ENCODE data around the gene SHFL. TPM values are rescaled to one million over a fixed set of nuclear protein-coding genes. Genes with fewer than 3 reads are reported as not detected.
A peak's percentile ranks its signal among the peaks of the same experiment; 100 is the strongest.

Gene SHFL
- total RNA-seq, 1 experiment from 2014 or later = 21.1 TPM

DNA sequence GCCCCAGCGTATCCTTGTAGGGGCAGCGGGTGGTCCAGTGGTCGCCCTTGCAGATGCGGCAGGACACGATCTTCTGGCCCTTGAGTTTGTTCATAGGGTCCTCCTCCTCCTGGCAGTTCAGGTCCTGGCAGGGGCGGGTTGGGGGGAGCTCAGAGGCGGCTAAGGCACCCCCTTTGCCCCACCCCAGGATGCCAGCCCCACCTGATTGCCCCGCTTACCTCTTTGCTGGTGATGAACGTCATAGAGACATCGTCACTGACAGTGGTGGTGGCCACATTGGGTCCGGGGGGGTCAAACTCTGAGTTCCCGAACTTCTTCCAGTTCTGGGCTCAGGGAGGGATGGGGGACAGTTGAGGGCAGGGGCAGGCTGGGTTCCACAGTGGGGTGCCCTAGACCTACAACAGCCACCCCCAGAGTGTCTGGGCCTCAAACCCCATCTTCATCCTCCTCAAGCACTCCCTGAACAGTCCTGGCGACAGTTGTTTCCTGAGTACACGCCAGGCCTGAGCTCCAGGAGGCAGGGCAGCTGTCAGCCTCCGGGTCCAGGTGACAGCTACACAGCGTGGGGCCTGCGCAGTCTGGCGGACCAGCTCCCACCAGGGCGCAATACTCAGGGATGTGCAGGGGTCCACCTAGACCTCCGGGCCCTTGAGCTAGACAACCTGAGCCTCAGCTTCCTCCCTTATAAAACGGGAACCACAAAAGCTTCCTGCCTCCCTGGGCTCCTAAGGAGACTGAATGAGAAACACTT is 30.9 kb downstream of the SHFL start:
- no peaks in the 10 kb centered on the region for H3K4me1 ChIP-seq (ENCODE audit: insufficient read depth, low read length)
- no peak overlapping the region for H4K5ac ChIP-seq (ENCODE audit: insufficient read length, low read depth, low read length)
- H2BK20ac ChIP-seq (ENCODE audit: low read depth, low read length, poor library complexity, severe bottlenecking) = no peak overlapping the region
- no peak overlapping the region for H3K4ac ChIP-seq (ENCODE audit: low read depth, low read length)
- no peak for DNase-seq
- no peak overlapping the region for H3K4me2 ChIP-seq (ENCODE audit: insufficient read depth, insufficient read length, low read length)
- Mint-ChIP-seq H3K4me1 (peaks cover 6 to 10% of the 10 kb centered on the region in 2 experiments), H3K36me3 (ENCODE audit: insufficient read depth in 1 of 3, low read depth in 3 of 3) (peaks cover 15 to 57% (median 34%) of the 10 kb centered on the region in 3 experiments; a peak in 6 of 7 replicates), H3K9me3 (no peaks in the 10 kb centered on the region; a peak in 1 of 5 replicates), H3K27me3 (ENCODE audit: low read depth) (no peaks in the 10 kb centered on the region; the same call in 1 of the 2 replicates), H3K27ac (no peak overlapping the region), H3K4me3 (peak overlapping the region in 1 of 2 experiments; percentile 27; a peak in 1 of 5 replicates)
- no peaks in the 10 kb centered on the region for H3K79me1 ChIP-seq (ENCODE audit: insufficient read depth, low read depth, low read length, poor library complexity, severe bottlenecking)
- no peaks in the 10 kb centered on the region for H4K20me1 ChIP-seq (ENCODE audit: control insufficient read depth, insufficient read depth, insufficient read length)
- H3K23me2 ChIP-seq (ENCODE audit: insufficient read length, low read depth, low read length, poor library complexity, severe bottlenecking) = peaks cover 6% of the 10 kb centered on the region
- no CpG with 5 or more reads among the region's 21 CpGs for WGBS (ENCODE audit: extremely low coverage, insufficient read length, low lambda C conversion rate)
- no peak overlapping the region for H2AK5ac ChIP-seq (ENCODE audit: insufficient read length, low read length)
- H3K18ac ChIP-seq (ENCODE audit: insufficient read length, low read depth, low read length) = no peak overlapping the region
- TF ChIP-seq, protein P1, sequence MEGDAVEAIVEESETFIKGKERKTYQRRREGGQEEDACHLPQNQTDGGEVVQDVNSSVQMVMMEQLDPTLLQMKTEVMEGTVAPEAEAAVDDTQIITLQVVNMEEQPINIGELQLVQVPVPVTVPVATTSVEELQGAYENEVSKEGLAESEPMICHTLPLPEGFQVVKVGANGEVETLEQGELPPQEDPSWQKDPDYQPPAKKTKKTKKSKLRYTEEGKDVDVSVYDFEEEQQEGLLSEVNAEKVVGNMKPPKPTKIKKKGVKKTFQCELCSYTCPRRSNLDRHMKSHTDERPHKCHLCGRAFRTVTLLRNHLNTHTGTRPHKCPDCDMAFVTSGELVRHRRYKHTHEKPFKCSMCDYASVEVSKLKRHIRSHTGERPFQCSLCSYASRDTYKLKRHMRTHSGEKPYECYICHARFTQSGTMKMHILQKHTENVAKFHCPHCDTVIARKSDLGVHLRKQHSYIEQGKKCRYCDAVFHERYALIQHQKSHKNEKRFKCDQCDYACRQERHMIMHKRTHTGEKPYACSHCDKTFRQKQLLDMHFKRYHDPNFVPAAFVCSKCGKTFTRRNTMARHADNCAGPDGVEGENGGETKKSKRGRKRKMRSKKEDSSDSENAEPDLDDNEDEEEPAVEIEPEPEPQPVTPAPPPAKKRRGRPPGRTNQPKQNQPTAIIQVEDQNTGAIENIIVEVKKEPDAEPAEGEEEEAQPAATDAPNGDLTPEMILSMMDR (conservative IDR thresholded peaks at IDR 0.05) = no peak
- H2BK5ac ChIP-seq (ENCODE audit: insufficient read length, low read length) = no peak overlapping the region
- peaks cover 3% of the 10 kb centered on the region; the same call in 1 of the 2 replicates for H3K79me2 ChIP-seq (ENCODE audit: insufficient read depth, low read length)
- no peak overlapping the region for H4K91ac ChIP-seq (ENCODE audit: insufficient read length, low read depth, low read length)
- no peaks in the 10 kb centered on the region for H3K27me3 ChIP-seq (ENCODE audit: insufficient read depth, low read length)
- no peak overlapping the region for H3K27ac ChIP-seq (ENCODE audit: insufficient read length, low read depth, low read length)
- no peak overlapping the region for H3K23ac ChIP-seq (ENCODE audit: insufficient read length, low read depth, low read length)
- H3K9ac ChIP-seq (ENCODE audit: extremely low read depth, insufficient read length, low read length) = no peak overlapping the region
- no peak overlapping the region for H3T11ph ChIP-seq (ENCODE audit: low read length)
- no peak overlapping the region for H2BK15ac ChIP-seq (ENCODE audit: low read depth, low read length)
- no peak overlapping the region for H2AFZ ChIP-seq (ENCODE audit: low read length)
- H3K14ac ChIP-seq (ENCODE audit: insufficient read depth, low read length) = no peak overlapping the region
- no peaks in the 10 kb centered on the region for H3K9me3 ChIP-seq (ENCODE audit: control insufficient read depth, low read depth, low read length)
- H2BK120ac ChIP-seq (ENCODE audit: low read depth, low read length, poor library complexity, severe bottlenecking) = no peak overlapping the region
- no peak overlapping the region for H3K56ac ChIP-seq (ENCODE audit: insufficient read length, low read depth, low read length)
- H4K8ac ChIP-seq (replicated peaks; ENCODE audit: insufficient read length, low read depth, low read length) = no peak overlapping the region
- no peak overlapping the region for H2BK12ac ChIP-seq (ENCODE audit: insufficient read length, low read depth, low read length)

Data from H9 (cell line).